Stimulated activated naive CD8-positive, alpha-beta T cell treated with anti-CD3 and anti-CD28 coated beads, Interleukin-15, Interleukin-2, amounts not matched to agents 100 ng/mL and 50 ng/mL, for 24 hours (primary cell): Measurements from ENCODE around the gene DBF4B.
"Not testable (repeated sequence)": the region's sequence is repeated elsewhere in the genome, so short reads cannot be mapped to it uniquely, and the experiment has no call there.

Source experiments
- H3K27ac Mint-ChIP-seq: one replicate; pipeline ENCODE4 v1.8.0; 2021; ENCODE audit warnings: mild to moderate bottlenecking, mixed read lengths
- H3K27me3 Mint-ChIP-seq: one replicate; pipeline ENCODE4 v1.8.0; 2021; ENCODE audit warnings: mixed read lengths
- H3K36me3 Mint-ChIP-seq: one replicate; pipeline ENCODE4 v1.8.0; 2021; ENCODE audit warnings: low read depth, mixed read lengths
- H3K4me1 Mint-ChIP-seq: one replicate; pipeline ENCODE4 v1.8.0; 2021; ENCODE audit warnings: low read depth, mixed read lengths
- H3K4me3 Mint-ChIP-seq: one replicate; pipeline ENCODE4 v1.8.0; 2021; ENCODE audit warnings: mild to moderate bottlenecking, mixed read lengths
- H3K9me3 Mint-ChIP-seq: one replicate; pipeline ENCODE4 v1.8.0; 2021; ENCODE audit warnings: mixed read lengths

Gene DBF4B

DNA sequence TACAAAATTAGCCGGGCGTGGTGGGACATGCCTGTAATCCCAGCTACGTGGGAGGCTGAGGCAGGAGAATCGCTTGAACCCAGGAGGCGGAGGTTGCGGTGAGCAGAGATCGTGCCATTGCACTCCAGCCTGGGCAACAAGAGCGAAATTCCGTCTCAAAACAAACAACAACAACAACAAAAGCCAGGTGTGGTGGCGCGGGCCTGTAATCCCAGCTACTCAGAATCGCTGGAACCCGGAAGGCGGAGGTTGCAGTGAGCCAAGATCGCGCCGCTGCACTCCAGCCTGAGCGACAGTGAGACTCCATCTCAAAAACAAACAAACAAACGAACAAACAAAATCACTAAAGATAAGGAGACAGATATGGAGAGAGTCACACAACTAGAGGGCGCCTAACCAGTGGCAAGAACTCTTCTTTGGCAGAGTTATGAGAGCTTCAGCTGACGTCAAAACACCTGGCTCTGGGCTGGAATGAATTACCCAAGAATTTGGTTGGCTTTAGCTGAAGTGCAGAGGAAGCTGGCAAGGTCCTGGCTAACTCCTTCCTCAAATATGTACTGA, 17.6 kb upstream of the DBF4B start:
- not testable (repeated sequence) for H3K27ac Mint-ChIP-seq, H3K9me3 Mint-ChIP-seq, H3K36me3 Mint-ChIP-seq, H3K27me3 Mint-ChIP-seq
- Mint-ChIP-seq H3K4me1 (peaks cover 28% of the 10 kb centered on the region), H3K4me3 (peak overlapping the region; percentile 51)

DNA sequence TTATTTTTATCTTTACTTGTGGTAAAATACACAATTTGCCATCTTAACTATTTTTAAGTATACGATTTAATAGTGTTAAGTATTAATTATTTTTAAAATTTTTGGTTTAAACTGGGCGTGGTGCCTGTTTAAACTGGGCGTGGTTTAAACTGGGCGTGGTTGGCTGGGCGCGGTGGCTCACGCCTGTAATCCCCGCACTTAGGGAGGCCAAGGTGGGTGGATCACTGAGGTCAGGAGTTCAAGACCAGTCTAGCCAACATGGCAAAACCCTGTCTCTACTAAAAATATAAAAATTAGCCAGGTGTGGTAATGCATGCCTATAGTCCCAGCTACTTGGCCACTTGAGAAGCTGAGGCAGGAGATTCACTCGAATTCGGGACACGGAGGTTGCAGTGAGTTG, 14.9 kb upstream of the DBF4B start:
- H3K4me3 Mint-ChIP-seq, result no peak overlapping the region
- H3K36me3 Mint-ChIP-seq, result no peaks in the 10 kb centered on the region
- H3K9me3 Mint-ChIP-seq, result no peaks in the 10 kb centered on the region
- no peak overlapping the region for H3K27ac Mint-ChIP-seq
- H3K4me1 Mint-ChIP-seq, result peaks cover 14% of the 10 kb centered on the region
- H3K27me3 Mint-ChIP-seq, result no peaks in the 10 kb centered on the region

DNA sequence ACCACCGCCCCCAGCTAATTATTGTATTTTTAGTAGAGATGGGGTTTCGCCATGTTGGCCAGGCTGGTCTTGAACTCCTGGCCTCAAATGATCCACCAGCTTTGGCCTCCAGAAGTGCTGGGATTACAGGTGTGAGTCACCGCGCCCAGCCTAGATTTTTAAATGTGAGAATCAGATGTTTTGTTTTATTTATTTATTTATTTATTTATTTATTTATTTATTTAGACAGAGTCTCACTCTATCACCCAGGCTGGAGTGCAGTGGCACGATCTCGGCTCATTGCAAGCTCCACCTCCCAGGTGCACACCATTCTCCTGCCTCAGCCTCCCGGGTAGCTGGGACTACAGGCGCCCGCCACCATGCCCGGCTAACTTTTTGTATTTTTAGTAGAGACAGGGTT, 8.2 kb upstream of the DBF4B start:
- H3K4me3 Mint-ChIP-seq, H3K9me3 Mint-ChIP-seq, H3K36me3 Mint-ChIP-seq, H3K27ac Mint-ChIP-seq, H3K4me1 Mint-ChIP-seq, H3K27me3 Mint-ChIP-seq: not testable (repeated sequence)

DNA sequence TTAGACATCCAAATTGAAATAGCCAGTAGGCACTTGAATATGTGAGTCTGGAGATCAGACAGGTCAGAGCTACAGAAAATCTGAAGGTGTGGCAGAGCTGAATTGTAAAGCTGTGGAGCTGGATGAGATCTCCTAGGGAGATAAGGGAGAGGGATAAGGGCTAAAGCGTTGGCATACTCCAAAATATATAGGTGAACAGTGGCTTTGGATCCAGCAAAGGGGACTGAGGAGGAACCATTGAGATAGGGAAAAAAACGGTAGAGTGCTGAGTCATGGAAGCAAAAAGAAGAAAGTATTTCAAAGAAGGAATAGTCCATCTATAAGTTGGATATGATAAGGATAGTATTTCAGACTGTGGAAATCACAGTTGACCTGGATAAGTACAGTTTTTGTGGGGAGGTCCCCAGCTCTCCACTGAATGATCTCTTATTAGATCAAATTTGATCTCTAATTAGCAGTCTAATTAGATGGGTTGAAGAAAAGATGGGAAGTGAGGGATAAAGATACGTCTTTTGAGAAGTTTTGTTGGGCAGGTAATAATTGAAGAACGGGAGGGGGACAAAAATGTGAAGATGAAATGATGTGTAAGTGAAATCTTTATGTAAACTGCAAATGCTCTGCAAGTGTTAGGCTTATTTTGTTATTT, 587 bp upstream of the DBF4B start:
- no peak overlapping the region for H3K4me3 Mint-ChIP-seq
- H3K27ac Mint-ChIP-seq, result no peak overlapping the region
- peaks cover 4% of the 10 kb centered on the region for H3K4me1 Mint-ChIP-seq

DNA sequence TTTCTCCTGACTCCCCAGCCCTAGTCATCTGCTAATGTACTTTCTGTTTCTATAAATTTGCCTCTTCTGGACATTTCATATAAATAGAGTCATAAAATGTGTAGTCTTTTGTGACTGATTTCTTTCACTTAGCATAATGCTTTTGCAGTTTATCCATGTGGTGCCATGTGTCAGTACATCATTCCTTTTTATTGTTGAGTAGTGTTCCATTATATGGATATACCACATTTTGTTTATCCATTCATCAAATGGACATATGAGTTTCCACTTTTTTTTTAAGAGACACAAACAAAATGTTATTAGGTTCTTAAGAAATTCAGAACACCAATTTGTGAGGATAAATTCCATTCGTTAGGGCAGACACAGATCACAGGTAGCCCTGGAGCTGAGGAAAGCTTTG, 11.0 kb downstream of the DBF4B start:
- Mint-ChIP-seq H3K36me3 (peaks cover 26% of the 10 kb centered on the region), H3K27me3 (no peaks in the 10 kb centered on the region), H3K27ac (no peak overlapping the region), H3K4me1 (no peaks in the 10 kb centered on the region), H3K9me3 (no peaks in the 10 kb centered on the region), H3K4me3 (no peak overlapping the region)

More for the DNA sequence above, 587 bp upstream of the DBF4B start:
- peaks cover 10% of the 10 kb centered on the region for H3K27me3 Mint-ChIP-seq
- H3K36me3 Mint-ChIP-seq, result peaks cover 4% of the 10 kb centered on the region
- no peaks in the 10 kb centered on the region for H3K9me3 Mint-ChIP-seq

DNA sequence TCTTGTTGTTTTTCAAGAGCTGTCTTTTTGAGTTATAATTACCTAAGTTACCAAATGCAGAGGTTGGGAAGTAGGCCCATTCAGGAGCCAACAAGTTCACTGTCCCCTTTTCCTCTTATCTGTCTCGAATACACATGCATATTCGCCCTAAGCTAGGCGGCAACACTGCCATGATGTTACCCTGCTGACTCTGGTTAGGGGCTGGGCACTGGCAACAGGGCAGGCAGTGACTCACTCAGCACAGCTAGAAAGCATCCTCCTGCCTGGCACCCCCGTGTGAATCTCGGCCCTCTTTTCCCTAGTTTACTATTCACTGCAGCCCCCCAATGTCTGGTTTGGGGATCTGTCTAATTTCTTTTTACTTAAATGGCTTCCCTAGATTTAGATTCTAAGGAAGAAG, 13.8 kb downstream of the DBF4B start:
- H3K4me3 Mint-ChIP-seq, result no peak overlapping the region
- H3K36me3 Mint-ChIP-seq, result peaks cover 32% of the 10 kb centered on the region
- no peaks in the 10 kb centered on the region for H3K4me1 Mint-ChIP-seq
- H3K27ac Mint-ChIP-seq, result no peak overlapping the region
- no peaks in the 10 kb centered on the region for H3K27me3 Mint-ChIP-seq
- H3K9me3 Mint-ChIP-seq, result no peaks in the 10 kb centered on the region

DNA sequence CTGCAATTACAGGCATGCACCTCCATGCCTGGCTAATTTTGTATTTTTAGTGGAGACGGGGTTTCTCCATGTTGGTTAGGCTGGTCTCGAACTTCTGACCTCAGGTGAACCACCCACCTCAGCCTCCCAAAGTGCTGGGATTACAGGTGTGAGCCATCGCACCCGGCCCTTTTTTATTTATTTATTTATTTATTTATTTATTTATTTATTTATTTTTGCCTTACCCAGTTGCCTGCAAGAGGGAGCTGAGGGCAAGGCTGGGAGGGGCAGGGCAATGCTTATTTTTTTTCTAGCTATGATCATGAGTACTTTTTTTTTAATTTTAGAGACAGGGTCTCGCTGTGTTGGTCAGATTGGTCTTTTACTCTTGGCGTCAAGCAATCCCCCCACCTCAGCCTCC, 17.7 kb downstream of the DBF4B start:
- not testable (repeated sequence) for H3K27me3 Mint-ChIP-seq, H3K9me3 Mint-ChIP-seq, H3K4me3 Mint-ChIP-seq, H3K27ac Mint-ChIP-seq, H3K4me1 Mint-ChIP-seq
- peaks cover 37% of the 10 kb centered on the region for H3K36me3 Mint-ChIP-seq

DNA sequence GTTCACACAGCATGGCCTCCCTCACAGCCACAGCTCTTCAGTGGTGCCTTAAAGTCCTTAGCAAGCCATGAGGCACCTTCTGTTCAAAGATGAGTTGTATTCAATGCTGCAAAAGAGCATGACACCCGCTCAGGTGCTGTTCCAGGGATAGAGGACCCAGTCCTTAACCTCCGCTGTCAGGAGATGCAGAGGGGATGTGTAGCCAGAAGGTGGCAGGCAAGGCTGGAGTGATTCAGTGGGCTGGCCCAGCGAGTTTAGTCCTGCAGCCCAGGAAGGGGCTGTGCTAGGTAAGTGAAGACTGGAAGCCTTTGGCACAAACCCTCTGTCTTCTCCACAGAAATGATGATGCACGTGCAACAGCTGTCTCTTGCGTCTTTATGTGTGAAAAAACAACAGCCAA, 25.3 kb downstream of the DBF4B start:
- Mint-ChIP-seq H3K27ac (no peak overlapping the region), H3K27me3 (no peaks in the 10 kb centered on the region), H3K36me3 (peaks cover 40% of the 10 kb centered on the region), H3K4me1 (no peaks in the 10 kb centered on the region), H3K4me3 (no peak overlapping the region), H3K9me3 (no peaks in the 10 kb centered on the region)

DNA sequence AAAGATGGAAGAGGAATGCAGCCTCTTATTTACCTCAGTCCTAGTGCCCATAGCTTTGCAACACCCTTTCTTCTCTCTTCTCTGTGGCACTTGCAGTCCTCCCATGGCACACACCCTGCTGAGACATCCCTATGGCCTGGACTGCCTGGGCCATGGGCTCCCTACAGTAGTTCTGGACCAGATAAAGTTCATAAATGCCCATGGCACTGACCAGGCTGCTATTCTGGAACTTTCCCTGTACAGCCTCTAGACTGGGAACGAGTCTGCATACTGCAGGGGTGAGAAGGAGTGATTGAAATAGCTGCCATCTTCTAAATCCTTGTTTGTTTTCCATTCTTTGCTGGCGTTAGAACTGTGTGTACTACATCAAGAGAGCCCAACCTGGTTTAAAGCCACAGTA, 25.8 kb downstream of the DBF4B start:
- H3K4me1 Mint-ChIP-seq, result no peaks in the 10 kb centered on the region
- H3K36me3 Mint-ChIP-seq, result peaks cover 42% of the 10 kb centered on the region
- no peaks in the 10 kb centered on the region for H3K27me3 Mint-ChIP-seq
- no peaks in the 10 kb centered on the region for H3K9me3 Mint-ChIP-seq
- H3K4me3 Mint-ChIP-seq, result no peak overlapping the region
- H3K27ac Mint-ChIP-seq, result no peak overlapping the region

DNA sequence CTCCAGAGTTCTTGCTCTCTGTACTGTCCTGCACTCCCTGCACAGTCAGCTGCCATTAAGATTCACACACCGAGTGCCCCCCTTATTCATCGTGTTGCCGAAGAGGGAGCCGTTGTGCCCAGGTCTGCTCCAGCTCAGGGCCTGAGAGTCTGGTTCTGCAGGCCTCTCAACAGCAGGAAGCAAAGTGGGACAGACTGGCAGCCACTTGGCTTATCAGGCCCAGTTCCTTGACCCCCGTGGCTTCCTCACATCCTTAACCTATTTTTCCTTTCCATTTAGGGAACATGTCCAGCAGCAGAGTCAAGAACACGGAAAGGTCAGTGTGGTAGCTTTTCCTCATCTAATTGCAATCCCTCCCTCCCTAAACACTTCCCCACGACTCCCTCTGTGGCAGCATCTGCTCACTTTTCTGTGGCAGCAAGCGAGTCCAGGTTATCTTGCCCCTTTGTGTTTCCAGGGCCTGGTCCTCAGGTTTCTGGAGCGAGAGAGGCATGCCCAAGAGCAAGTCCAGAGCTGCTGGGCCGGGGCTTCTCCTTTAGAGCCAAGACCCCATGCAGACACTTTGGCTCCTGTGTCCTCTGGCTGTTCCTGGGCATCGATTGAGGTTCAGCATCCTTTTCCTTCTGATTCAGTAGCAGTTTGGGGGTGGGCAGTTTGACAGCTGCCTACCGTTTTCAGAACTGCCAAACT, 28.2 kb downstream of the DBF4B start:
- no peaks in the 10 kb centered on the region for H3K4me1 Mint-ChIP-seq
- H3K27ac Mint-ChIP-seq, result no peak overlapping the region
- H3K9me3 Mint-ChIP-seq, result no peaks in the 10 kb centered on the region
- no peaks in the 10 kb centered on the region for H3K27me3 Mint-ChIP-seq
- no peak overlapping the region for H3K4me3 Mint-ChIP-seq
- peaks cover 44% of the 10 kb centered on the region for H3K36me3 Mint-ChIP-seq

DNA sequence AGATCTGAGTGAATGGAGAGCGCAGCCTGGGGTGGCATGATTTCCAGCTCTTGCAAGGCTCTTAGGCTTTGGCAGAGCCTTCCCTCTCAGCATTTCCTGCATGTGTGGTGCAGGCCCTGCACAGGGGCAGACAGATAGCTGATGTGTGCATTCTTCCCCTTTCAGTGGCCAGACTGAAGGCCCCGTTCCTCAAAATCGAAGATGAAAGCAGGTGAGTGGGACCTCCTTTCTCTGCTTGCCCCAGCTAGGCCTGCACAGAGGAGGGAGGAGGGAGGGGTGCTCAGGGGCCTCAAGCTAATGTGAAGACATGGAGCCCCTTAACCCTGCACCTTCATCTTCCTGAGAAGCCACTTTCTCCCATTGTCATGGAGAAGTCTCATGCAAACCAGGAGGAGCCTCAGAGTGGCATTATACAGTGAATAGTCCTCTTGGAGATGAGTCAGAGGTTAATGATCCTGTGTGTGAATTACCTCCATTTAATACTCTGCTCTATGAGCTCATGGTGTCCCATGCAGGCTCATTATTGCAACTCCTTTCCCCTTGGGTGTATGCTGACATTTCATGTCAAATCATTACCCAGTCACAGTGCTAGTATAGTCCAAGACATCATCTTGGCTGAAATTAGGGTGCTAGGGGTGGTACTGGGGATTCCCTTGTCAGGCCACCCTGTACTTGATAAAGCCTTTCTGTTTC, 29.9 kb downstream of the DBF4B start:
- Mint-ChIP-seq H3K4me3 (no peak overlapping the region), H3K9me3 (no peaks in the 10 kb centered on the region), H3K27me3 (no peaks in the 10 kb centered on the region), H3K36me3 (peaks cover 41% of the 10 kb centered on the region), H3K27ac (no peak overlapping the region), H3K4me1 (no peaks in the 10 kb centered on the region)

DNA sequence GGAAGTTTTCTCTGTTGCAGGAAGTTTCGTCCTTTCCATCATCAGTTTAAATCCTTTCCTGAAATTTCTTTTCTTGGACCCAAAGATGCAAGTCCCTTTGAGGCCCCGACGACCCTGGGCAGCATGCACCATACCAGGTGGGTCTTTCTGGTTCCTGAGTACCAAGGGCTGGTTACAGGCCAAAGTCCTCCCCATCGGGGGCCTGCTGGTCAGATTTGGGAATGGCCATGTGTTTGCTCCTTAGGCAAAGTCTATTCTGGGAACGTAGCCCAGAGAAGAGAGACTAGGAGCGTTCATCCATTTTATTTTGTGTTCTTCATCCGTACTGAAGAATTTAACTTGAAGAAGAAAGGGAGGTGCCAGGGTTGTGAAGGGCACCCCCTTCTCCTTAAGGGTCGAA, 32.9 kb downstream of the DBF4B start:
- H3K9me3 Mint-ChIP-seq, result no peaks in the 10 kb centered on the region
- H3K27me3 Mint-ChIP-seq, result no peaks in the 10 kb centered on the region
- peaks cover 32% of the 10 kb centered on the region for H3K36me3 Mint-ChIP-seq
- no peak overlapping the region for H3K4me3 Mint-ChIP-seq
- H3K27ac Mint-ChIP-seq, result no peak overlapping the region
- H3K4me1 Mint-ChIP-seq, result no peaks in the 10 kb centered on the region

DNA sequence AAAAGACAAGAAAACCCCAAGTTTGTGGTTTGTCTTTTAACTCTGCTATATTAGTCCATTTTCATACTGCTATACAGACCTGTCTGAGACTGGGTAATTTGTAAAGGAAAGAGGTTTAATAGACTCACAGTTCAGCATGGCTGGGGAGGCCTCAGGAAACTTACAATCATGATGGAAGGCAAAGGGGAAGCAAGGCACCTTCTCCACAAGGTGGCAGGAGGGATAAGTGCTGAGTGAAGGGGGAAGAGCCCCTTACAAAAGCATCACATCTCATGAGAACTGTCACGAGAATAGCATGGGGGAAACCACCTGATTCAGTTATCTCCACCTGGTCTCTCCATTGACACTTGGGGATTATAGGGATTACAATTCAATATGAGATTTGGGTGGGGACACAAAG, 36.8 kb downstream of the DBF4B start:
- Mint-ChIP-seq H3K4me1 (no peaks in the 10 kb centered on the region), H3K4me3 (no peak overlapping the region), H3K27me3 (no peaks in the 10 kb centered on the region), H3K27ac (no peak overlapping the region), H3K36me3 (peaks cover 28% of the 10 kb centered on the region), H3K9me3 (no peaks in the 10 kb centered on the region)

DNA sequence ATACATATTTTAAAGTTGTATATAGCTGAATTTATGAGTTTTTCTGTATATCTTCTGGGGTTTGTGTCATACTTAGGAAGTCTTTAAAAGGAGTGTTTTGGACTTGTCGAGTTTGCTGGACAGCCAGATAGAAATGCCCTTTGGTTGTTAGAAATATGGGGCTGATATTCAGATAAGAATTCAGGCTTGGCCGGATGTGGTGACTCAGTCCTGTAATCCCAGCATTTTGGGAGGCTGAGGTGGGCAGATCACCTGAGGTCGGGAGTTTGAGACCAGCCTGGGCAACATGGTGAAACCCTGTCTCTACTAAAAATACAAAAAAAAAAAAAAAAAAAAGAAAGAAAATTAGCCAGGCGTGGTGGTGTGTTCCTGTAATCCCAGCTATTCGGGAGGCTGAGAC, 37.3 kb downstream of the DBF4B start:
- H3K27me3 Mint-ChIP-seq, H3K9me3 Mint-ChIP-seq, H3K27ac Mint-ChIP-seq, H3K4me3 Mint-ChIP-seq, H3K4me1 Mint-ChIP-seq: not testable (repeated sequence)
- peaks cover 28% of the 10 kb centered on the region for H3K36me3 Mint-ChIP-seq

DNA sequence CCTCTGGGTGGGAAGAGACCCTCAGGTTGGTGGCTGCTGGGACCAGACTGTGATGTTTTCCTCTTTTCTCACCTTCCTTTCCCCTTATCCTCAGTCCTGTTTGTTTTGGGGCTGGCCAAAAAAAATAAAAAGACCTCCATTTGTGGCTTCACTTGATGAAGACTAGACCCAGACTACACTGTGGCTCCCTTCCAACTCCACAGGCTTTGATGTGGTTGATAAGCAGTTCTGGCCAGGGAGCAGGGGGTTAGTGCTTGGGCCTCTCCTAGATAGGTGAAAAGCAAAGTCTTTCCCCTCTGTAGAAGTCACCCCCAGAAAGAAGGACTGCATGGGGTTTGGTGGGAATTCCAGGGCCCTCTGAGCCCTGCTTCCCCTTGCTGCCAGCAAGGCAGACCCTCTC, 39.1 kb downstream of the DBF4B start:
- no peak overlapping the region for H3K4me3 Mint-ChIP-seq
- no peaks in the 10 kb centered on the region for H3K27me3 Mint-ChIP-seq
- H3K36me3 Mint-ChIP-seq, result peaks cover 31% of the 10 kb centered on the region
- no peaks in the 10 kb centered on the region for H3K4me1 Mint-ChIP-seq
- H3K9me3 Mint-ChIP-seq, result no peaks in the 10 kb centered on the region
- no peak overlapping the region for H3K27ac Mint-ChIP-seq
